Limb (tissue), 2 donors: ENCODE data around the gene SLC1A3.
"Not testable (repeated sequence)": the region's sequence is repeated elsewhere in the genome, so short reads cannot be mapped to it uniquely, and the experiment has no call there.

Experiments used
- DNase-seq, 2 donors: peaks; one replicate each; pipeline ENCODE4 v3.0.0-alpha.2; 2016; ENCODE audit errors: extremely low spot score in 2 of 2

SLC1A3 gene

GRCh38 chr5:36606428-36607113 is at the start of gene SLC1A3:
Gene SLC1A3, plus strand, starts transcription at chr5:36606606. Its CDS starts 1,818 bp downstream, at chr5:36608424.
- peak; percentile 77 to 82 for DNase-seq

- DNase-seq: no peak
These were observed 47.8 kb upstream of the SLC1A3 start for GRCh38 chr5:36558641-36559040.

GRCh38 chr5:36561601-36562000 is 44.8 kb upstream of the SLC1A3 start:
- no peak for DNase-seq

GRCh38 chr5:36569491-36569890 is 36.9 kb upstream of the SLC1A3 start:
- DNase-seq: no peak

- DNase-seq: peak; percentile 13 to 50
These were observed 35.9 kb upstream of the SLC1A3 start for GRCh38 chr5:36570301-36571095.

GRCh38 chr5:36571401-36572042 is 34.9 kb upstream of the SLC1A3 start:
- no peak for DNase-seq

- no peak for DNase-seq
These were observed 33.0 kb upstream of the SLC1A3 start for GRCh38 chr5:36573438-36573837.

GRCh38 chr5:36575361-36575781 is 31.0 kb upstream of the SLC1A3 start:
- no peak for DNase-seq

- DNase-seq: no peak
These were observed 29.7 kb upstream of the SLC1A3 start for GRCh38 chr5:36576721-36577120.

- DNase-seq: not testable (repeated sequence)
These were observed 26.5 kb upstream of the SLC1A3 start for GRCh38 chr5:36579858-36580257.

- no peak for DNase-seq
These were observed 25.3 kb upstream of the SLC1A3 start for GRCh38 chr5:36581070-36581469.

- DNase-seq: no peak
These were observed 22.2 kb upstream of the SLC1A3 start for GRCh38 chr5:36584009-36584875.

- no peak for DNase-seq
These were observed 20.7 kb upstream of the SLC1A3 start for GRCh38 chr5:36585701-36586100.

GRCh38 chr5:36587354-36587753 is 19.1 kb upstream of the SLC1A3 start:
- no peak for DNase-seq

GRCh38 chr5:36589735-36590134 is 16.7 kb upstream of the SLC1A3 start:
- not testable (repeated sequence) for DNase-seq

- DNase-seq: no peak
These were observed 15.7 kb upstream of the SLC1A3 start for GRCh38 chr5:36590513-36591286.

GRCh38 chr5:36593867-36594266 is 12.5 kb upstream of the SLC1A3 start:
- no peak for DNase-seq

- DNase-seq: no peak
These were observed 10.2 kb upstream of the SLC1A3 start for GRCh38 chr5:36596247-36596646.

GRCh38 chr5:36596756-36597155 is 9.7 kb upstream of the SLC1A3 start:
- no peak for DNase-seq

- DNase-seq: no peak
These were observed 8.4 kb upstream of the SLC1A3 start for GRCh38 chr5:36598045-36598444.
